Renal cortex interstitium (tissue), 11 donors: Measurements from ENCODE around the gene SMYD3. TPM values are rescaled to one million over a fixed set of nuclear protein-coding genes. Genes with fewer than 3 reads are reported as not detected.

Source experiments
- DNase-seq, 11 donors: peaks; one replicate each; pipeline ENCODE4 v3.0.0-alpha.2; 2013; ENCODE audit warnings: low read depth in 9 of 11, low spot score in 4 of 11; ENCODE audit errors: extremely low read depth in 1 of 11
- polyA plus RNA-seq, 3 donors: library from polyadenylated mRNA; unstranded; fragments of 120-200 nt; gene quantifications; one replicate each; pipeline ENCODE4 v1.2.1, GENCODE V29; 2013; ENCODE audit not compliant: insufficient read length in 3 of 3

SMYD3 gene
- polyA plus RNA-seq, 3 donors, result 25.0 to 28.7 (median 28.5) TPM

DNA sequence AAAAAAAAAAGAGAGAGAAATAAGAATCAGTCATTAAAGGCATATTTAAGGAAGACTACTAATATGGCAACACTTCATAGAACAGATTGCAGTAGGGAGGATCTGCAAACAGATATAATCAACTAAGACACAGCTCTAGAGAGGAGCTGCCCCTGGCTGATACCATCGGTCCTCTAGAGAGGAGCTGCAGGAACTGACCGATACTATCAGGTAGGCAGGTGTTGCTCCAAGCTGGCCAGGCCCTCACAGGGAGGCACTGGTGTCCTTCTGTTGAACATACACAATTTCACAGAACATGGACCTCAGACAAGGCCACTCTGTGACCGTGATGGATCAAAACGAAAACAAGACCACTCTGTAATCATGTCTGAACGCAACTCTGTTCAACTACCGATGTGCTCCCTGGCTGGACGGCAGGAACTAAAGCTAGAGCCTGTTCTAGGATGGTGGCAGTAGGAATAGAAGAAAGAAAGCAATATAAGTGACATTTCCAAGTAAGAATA lies 15.5 kb downstream of the SMYD3 start:
- DNase-seq, result no peak

DNA sequence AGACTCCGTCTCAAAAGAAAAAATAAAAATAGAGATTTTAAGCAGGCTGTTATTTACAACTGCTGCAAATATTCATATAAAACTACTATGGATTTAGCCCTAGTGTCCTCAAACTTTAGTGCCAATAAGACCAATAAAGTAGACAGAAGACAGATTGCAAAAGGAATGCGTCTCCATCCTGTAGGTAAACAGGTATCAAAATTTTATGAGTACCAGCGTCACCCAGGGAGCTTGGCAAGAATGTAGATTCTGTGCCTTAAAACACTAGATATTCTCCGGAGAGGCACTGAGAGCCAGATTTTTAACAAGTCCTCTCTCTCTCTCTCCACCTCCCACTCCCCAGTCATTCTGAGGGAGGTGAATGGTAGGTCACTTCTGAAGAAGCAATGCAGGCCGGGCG lies 18.4 kb downstream of the SMYD3 start:
- DNase-seq, result no peak

- DNase-seq, result no peak
Measured at GRCh38 chr1:246483569-246483933, 23.5 kb downstream of the SMYD3 start.

DNA sequence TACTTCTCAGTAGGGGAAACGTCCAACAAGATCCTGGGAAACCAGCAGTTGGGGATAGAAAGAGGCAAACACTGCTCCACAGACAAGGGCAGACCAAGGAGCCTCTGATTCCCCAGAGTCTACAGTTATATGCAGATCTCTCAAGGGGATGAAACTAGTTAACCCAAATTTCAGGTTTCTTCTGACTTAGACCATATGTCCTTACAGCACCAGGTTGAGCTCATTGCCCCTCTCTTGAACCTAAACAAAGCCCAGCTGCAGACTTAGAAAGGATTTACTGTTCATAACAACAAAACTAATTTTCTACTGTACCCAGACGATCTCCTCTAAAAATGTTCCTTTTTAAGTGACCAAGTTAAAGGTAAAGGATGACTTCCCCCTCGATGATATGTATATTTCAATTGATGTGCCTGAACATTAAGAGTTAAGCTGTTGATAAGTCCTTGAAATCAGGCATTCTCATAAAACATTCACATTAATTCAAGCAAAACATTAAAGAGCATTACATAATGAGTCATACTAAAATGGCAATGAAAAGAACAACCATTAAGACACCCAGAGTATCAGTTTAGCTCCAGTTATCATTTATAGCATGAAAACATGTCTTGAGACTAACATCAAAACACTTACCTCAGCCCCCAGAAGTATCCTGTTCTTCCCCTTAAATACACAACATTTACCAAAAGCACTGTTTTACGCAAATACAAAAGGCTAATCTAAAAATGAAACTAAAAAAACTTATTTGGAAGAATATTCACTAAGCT lies 24.1 kb downstream of the SMYD3 start:
- no peak for DNase-seq

- no peak for DNase-seq
Measured at GRCh38 chr1:246479061-246479460, 28.0 kb downstream of the SMYD3 start.

DNA sequence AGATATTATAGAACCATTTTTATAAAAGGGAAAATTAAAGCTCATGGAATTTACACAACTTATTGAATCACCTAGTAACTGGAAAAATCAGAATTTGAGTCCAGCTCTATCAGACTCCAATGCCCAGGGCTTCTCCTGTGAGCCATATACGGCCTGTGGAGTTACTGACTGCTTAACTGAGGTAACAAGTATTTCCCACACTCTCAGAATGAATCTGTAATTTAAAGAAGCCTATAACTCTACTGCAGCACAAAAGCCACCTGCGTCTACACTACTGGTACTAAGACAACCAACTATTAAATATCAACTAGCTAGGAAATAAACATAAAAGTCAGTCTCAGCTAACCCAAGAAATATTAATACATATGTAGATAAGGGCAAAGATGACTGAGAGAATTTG lies 29.4 kb downstream of the SMYD3 start:
- no peak for DNase-seq

- no peak for DNase-seq
Measured at GRCh38 chr1:246476771-246477170, 30.3 kb downstream of the SMYD3 start.

DNA sequence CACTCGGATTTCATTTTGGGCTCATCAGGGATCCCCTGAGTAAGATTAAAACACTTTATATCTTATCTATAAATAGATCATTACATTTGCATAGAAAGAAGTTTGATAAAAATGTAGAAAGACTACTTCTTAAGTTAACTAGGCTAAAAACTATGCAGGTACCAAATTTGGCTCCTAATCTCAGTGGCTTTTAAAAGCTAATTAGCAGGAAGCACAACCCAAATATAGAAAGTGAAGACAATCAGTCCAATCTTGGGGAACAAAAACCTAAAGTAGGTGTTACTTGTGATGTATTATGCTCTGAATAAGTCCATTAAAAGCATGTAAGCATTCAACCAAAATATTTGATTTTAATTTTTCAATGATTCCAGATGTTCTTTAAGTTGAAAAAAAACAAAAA lies 35.4 kb downstream of the SMYD3 start:
- no peak for DNase-seq

DNA sequence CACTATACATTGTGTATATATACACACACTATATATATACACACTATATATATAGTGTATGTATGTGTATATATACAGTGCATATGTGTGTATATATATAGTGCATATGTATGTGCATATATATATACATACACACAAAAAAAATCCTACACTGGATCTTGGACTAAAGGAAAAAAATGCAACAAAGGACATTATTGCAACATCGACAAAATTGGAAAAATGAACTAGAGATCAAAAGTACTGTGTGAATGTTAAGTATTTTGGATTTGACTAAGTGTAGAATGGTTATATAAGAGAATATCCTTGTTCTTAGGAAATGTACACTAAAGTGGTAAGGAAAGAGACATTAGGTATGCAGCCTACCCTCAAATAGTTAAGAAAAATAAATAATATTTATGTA lies 36.5 kb downstream of the SMYD3 start:
- no peak for DNase-seq

GRCh38 chr1:246462986-246463385 lies 44.1 kb downstream of the SMYD3 start:
- DNase-seq, result no peak

DNA sequence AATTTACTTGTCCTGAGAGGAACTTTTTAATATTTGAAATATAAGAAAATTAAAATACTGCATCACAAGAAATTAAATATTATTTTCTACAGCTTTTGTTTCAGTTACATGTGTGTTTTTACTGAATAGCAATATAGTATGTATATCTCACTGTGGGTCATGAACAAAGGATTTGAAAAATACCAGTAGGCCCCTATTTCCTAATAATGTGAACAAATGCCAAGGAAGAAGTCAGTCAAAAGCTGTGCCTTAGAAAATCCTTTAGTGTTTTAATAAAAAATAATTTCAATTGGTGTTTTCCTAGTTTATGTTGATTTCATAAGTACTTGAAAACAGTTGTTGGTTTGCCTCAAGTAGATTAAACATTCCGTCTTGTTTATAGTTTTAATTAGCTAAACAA lies 46.7 kb downstream of the SMYD3 start:
- DNase-seq, result no peak

DNA sequence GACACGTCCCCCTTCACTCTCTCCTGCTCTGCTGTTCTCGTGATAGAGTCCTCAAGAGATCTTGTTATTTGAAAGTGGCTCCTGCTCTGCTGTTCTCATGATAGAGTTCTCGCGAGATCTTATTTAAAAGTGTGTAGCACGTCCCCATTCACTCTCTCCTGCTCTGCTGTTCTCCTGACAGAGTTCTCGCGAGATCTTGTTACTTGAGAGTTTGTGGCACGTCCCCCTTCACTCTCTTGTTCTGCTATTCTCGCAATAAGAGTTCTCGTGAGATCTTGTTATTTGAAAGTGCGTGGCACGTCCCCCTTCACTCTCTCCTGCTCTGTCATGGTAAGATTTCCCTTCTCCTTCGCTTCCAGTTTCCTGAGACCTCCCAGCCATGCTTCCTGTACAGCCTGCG lies 47.9 kb downstream of the SMYD3 start:
- no peak for DNase-seq

DNA sequence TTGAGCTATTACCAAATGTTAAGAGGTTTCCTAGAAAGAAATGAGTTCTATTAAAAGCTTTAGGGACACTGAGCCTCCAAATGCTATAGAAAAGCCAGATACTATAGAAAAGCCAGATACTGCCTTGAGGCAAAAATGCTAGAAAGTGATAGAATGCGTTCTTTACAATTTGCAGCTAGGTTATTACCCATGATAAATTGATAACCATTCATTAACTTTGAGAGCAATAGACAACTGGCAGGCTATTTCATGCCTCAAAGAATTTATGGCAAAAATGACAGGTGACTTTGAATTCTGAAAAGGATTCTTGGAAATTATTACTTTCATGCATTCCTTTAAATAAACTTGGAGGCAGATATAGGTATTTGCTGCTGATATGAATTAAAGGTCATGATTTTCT lies 51.6 kb downstream of the SMYD3 start:
- DNase-seq, result no peak

GRCh38 chr1:246454655-246455054 lies 52.4 kb downstream of the SMYD3 start:
- no peak for DNase-seq

GRCh38 chr1:246450611-246451251 lies 56.3 kb downstream of the SMYD3 start:
- DNase-seq, result peak in 2 of 11 donors; percentile 28 to 48

- no peak for DNase-seq
Measured at GRCh38 chr1:246448373-246448772, 58.7 kb downstream of the SMYD3 start.

GRCh38 chr1:246447501-246447900 lies 59.6 kb downstream of the SMYD3 start:
- no peak for DNase-seq

DNA sequence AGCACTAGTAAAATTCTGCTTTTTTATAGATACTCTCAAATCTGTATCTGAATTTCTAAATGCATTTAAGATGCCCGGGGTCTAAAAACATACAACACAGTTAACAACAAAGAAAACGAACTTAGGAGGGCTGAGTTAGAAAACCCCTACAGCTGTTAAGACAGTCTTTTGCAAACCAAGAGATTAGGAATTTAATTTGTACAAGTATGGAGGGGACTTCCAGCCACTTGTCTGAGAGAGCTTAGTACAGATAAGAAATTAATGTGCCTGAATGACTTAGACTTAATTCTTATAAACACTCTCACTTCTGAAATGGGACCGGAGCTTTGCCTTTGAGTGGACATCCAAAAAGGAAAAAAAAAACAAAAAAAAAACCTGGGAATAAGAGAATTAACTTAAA lies 61.6 kb downstream of the SMYD3 start:
- no peak for DNase-seq

DNA sequence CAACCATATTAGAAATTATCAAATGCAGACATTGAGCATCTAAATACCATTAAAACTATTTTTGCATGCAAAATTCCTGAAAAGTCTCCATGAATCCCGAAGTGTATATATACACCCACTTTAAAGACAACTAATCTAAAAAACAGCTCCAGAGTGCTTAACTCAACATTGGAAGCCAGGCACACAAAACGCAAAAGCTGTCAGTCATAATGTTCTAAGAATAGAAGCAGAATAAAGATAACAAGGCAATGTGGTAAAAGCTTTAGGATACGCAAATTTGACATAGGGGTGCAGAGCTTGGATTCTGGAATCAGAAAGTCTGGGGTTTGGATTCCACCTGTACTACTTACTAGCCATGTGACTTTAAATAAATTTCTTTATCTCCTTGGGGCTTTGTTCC lies 62.5 kb downstream of the SMYD3 start:
- DNase-seq, result no peak

GRCh38 chr1:246437961-246438360 lies 69.1 kb downstream of the SMYD3 start:
- peak in 5 of 11 donors; percentile 20 to 59 (median 46) for DNase-seq
